HG03135 (cell line): Measurements from ENCODE around the gene DHX32.

Experiments
- ATAC-seq: cut with Tn5 transposase; IDR thresholded peaks from one replicate; pipeline ENCODE4 v1.9.1; 2021; ENCODE audit warnings: mild to moderate bottlenecking, moderate library complexity; ENCODE audit not compliant: unreplicated experiment

DHX32 gene

GRCh38 chr10:125850766-125851731 lies 30.0 kb downstream of the DHX32 start:
- no peak for ATAC-seq

- ATAC-seq = no peak
Measured at GRCh38 chr10:125849448-125849847, 31.6 kb downstream of the DHX32 start.

GRCh38 chr10:125848857-125849256 lies 32.2 kb downstream of the DHX32 start:
- no peak for ATAC-seq

GRCh38 chr10:125848371-125848770 lies 32.7 kb downstream of the DHX32 start:
- ATAC-seq = no peak

- no peak for ATAC-seq
Measured at GRCh38 chr10:125846894-125847293, 34.2 kb downstream of the DHX32 start.

- no peak for ATAC-seq
Measured at GRCh38 chr10:125845617-125846016, 35.5 kb downstream of the DHX32 start.

GRCh38 chr10:125844751-125845221 lies 36.3 kb downstream of the DHX32 start:
- no peak for ATAC-seq

- ATAC-seq = no peak
Measured at GRCh38 chr10:125843603-125844329, 37.3 kb downstream of the DHX32 start.

GRCh38 chr10:125840955-125841354 lies 40.1 kb downstream of the DHX32 start:
- no peak for ATAC-seq

GRCh38 chr10:125840406-125840805 lies 40.7 kb downstream of the DHX32 start:
- ATAC-seq = no peak

- no peak for ATAC-seq
Measured at GRCh38 chr10:125838802-125839575, 42.1 kb downstream of the DHX32 start.

- ATAC-seq = no peak
Measured at GRCh38 chr10:125836746-125837145, 44.3 kb downstream of the DHX32 start.

- ATAC-seq = no peak
Measured at GRCh38 chr10:125828311-125828710, 52.8 kb downstream of the DHX32 start.

GRCh38 chr10:125827133-125827532 lies 54.0 kb downstream of the DHX32 start:
- ATAC-seq = no peak

- ATAC-seq = no peak
Measured at GRCh38 chr10:125824736-125825135, 56.4 kb downstream of the DHX32 start.

- peak; percentile 4 for ATAC-seq
Measured at GRCh38 chr10:125823663-125824251, 57.3 kb downstream of the DHX32 start.

- ATAC-seq = peak; percentile 74
Measured at GRCh38 chr10:125822878-125823662, 58.0 kb downstream of the DHX32 start, which contains the start of the genes BCCIP and UROS. Gene BCCIP, plus strand, starts transcription at chr10:125823546. Its CDS starts 12 bp downstream, at chr10:125823558. Gene UROS, minus strand, starts transcription at chr10:125823258. Its CDS starts 6,759 bp downstream, at chr10:125816499.

GRCh38 chr10:125820701-125821100 lies 60.4 kb downstream of the DHX32 start:
- peak; percentile 54 for ATAC-seq

GRCh38 chr10:125817337-125817946 lies 63.6 kb downstream of the DHX32 start:
- ATAC-seq = no peak
